Peyer's patch (tissue), 4 donors: ENCODE results near the gene COX17.

ENCODE experiments used
- POLR2A ChIP-seq, 2 donors: fragments of 450-650 bp; IDR thresholded peaks; one replicate each; pipeline ENCODE4 v1.5.1; 2017; ENCODE audit warnings: antibody characterized with exemption in 2 of 2, mild to moderate bottlenecking in 2 of 2, moderate library complexity in 2 of 2
- TF ChIP-seq, protein P1 (sequence below), 6 experiments: fragments of 450-650 bp in 4 of 6; fragments of 200-600 bp in 2 of 6; sonication (generic) in 1 of 6; IDR thresholded peaks; one replicate each; pipeline ENCODE4 v1.5.1; 2017 to 2019; ENCODE audit warnings: antibody characterized with exemption in 6 of 6, mild to moderate bottlenecking in 3 of 6, moderate library complexity in 1 of 6

DNA sequence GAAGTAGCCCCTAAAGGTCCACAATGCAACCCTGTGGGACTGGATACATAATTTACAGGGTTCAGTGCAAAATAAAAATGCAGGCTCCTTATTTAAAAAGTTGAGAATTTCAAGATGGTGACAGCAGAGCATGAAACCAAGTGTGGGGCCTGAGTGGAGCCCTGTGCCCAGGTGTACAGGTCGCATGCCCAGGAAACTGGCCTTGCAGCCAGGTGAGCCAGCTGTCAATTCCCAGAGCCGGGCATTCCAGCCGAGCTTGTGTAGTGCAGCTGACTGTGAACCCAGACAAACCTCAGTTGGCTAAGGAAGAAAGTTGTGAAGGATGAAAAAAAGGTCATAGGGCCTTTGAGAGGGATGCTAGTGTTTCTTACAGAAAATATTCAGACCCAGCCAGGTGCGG is 44.4 kb downstream of the COX17 start:
- TF ChIP-seq, protein P1, sequence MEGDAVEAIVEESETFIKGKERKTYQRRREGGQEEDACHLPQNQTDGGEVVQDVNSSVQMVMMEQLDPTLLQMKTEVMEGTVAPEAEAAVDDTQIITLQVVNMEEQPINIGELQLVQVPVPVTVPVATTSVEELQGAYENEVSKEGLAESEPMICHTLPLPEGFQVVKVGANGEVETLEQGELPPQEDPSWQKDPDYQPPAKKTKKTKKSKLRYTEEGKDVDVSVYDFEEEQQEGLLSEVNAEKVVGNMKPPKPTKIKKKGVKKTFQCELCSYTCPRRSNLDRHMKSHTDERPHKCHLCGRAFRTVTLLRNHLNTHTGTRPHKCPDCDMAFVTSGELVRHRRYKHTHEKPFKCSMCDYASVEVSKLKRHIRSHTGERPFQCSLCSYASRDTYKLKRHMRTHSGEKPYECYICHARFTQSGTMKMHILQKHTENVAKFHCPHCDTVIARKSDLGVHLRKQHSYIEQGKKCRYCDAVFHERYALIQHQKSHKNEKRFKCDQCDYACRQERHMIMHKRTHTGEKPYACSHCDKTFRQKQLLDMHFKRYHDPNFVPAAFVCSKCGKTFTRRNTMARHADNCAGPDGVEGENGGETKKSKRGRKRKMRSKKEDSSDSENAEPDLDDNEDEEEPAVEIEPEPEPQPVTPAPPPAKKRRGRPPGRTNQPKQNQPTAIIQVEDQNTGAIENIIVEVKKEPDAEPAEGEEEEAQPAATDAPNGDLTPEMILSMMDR (IDR thresholded peaks at IDR 0.05), result no peak
- no peak for TF ChIP-seq POLR2A (IDR thresholded peaks at IDR 0.05)
